OCI-M2 (cell line): ENCODE data around the gene FUOM.
"Not testable (repeated sequence)": the region's sequence is repeated elsewhere in the genome, so short reads cannot be mapped to it uniquely, and the experiment has no call there.

Experiments used
- DNase-seq: peaks from one replicate; lab custom pipeline; 2025; ENCODE audit not compliant: unreplicated experiment; lab: John Stamatoyannopoulos, UW

Gene FUOM

DNA sequence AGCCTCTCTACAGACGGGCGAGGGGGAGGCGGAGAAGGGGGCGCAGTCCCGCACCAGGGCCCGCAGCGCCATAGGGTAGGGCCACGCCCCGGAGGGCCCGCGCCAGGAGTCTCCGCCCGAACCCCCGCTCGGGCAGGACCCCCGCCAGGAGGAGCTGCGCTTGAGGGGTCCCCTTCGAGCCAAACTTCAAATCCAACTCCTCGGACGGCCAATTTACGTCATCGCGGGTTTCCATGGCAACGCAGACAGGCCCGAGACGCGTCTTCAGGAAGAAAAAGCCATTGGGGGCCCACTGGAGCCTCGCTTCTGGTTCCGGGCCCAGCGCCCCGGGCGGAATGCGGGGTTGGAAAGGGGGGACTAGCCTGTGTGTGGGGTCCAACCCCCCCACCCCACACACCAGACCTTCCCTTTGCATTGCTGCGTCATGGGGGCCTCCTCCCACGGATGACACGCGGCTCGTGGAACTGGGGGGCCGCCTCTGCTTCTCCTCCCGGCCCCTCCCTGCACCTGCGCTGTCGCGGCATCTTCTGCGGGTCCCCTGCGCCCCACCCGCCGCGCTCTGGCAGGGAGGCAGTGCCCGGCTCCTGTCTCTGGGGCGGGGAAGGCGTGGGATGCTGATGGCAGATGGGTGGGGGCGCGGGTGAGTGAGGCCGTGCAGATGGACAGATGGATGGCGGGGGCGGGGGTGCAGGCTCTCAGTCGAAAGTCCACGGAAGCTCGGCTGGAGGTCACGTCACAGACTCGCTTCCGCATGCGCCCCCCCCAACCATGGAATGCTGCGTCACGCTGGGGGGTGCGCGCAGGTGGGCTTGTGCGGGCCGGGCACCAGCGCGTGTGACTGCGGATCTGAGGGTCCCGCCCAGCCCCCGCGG, 22.3 kb downstream of the FUOM start:
- DNase-seq: no peak

DNA sequence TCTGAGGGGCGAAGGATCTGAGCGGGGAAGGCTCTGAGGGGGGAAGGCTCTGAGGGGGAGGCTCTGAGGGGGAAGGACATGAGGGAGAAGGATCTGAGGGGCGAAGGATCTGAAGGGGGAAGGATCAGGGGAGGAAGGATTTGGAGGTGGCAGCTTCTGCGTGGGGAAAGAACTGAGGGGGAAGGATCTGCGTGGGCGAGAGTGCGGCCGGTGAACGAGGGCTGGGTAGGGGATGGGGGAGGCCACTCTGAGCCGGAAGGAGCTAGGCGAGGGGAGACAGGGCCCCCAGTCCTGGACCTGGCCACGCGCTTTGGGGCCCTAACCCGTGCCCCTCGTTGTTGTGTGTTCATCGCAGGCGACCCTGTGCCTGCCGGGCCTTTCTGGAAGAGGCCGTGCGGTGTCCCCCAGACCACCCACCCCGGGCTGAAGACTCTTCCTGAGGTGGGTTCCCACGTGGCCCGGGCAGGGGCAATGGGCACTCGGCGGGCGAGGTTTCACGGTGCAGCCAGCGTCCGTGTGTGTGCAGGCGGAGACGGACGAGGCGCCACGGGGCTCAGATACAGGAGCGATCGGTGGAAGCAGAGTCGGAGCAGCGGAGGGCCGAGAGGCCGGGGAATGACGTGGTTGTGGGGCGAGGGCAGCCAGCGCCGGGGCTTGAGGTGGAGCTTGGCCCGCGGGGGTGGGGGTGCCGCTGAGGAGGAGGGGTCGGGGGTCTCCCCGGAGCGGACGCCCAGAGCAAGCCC, 23.1 kb downstream of the FUOM start:
- DNase-seq: no peak

DNA sequence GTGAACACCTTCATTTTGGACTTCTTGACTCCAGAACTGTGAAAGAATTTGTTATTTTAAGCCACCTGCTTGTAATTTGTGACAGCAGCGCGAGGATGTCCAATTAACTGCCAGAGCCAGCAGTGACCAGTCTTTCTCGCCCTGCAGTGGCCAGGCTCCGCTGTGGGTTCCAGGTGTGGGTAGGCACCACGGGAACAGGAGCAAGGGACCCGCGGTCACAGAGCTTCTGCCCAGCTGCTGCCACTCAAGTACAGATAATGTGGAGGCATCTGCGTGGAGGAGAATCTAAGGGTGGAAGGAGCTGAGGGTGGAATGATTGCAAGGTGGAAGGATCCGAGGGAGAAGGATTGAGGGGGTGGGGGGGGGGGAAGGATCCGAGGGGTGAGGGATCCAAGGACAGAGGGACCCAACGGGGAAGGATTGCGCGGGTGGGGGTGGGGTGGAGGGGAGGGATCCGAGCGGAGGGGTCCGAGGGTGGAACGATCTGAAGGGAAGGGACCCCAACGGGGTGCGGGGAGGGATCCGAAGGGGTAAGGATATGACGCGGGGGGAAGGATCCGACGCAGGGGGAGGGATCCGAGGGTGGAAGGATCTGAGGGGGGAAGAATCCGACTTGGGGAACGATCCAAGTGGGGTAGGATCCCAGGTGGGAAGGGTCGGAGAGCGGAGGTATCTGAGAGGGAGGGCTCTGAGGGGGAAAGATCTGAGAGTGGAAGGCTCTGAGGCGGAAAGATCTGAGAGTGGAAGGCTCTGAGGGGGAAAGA, 24.7 kb downstream of the FUOM start:
- DNase-seq: no peak

DNA sequence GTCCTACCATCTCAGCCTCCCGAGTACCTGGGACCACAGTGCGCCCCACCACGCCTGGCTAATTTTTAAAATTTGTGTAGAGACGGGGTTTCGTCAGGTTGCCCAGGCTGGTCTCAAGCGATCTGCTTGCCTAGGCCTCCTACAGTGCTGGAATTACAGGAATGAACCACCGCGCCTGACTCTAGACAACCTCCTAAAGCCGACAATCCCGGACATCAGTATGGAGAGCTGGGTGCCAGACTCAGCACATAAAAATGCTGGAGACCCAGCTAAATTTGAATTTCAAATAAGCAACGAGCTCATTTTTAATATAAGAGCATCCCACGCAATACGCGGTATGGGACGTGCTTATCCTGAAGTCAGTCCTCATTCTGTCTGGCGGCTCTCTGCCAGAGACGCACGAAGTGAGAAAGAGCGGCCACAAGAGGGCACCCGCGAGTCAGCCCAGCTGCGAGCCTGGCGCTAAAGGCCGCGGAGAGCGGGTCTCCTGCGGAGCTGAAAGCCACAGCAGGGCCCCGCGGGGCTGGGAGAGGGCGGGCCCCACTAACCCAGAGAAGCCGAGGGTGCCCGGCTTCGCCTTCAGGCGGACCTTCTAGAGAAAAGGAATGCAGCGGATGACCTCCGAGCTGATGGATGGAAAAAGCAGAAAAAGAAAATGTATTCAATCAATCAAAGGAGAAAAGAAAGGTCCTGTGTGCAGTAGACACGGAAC, 28.2 kb downstream of the FUOM start:
- DNase-seq: peak; percentile 53

DNA sequence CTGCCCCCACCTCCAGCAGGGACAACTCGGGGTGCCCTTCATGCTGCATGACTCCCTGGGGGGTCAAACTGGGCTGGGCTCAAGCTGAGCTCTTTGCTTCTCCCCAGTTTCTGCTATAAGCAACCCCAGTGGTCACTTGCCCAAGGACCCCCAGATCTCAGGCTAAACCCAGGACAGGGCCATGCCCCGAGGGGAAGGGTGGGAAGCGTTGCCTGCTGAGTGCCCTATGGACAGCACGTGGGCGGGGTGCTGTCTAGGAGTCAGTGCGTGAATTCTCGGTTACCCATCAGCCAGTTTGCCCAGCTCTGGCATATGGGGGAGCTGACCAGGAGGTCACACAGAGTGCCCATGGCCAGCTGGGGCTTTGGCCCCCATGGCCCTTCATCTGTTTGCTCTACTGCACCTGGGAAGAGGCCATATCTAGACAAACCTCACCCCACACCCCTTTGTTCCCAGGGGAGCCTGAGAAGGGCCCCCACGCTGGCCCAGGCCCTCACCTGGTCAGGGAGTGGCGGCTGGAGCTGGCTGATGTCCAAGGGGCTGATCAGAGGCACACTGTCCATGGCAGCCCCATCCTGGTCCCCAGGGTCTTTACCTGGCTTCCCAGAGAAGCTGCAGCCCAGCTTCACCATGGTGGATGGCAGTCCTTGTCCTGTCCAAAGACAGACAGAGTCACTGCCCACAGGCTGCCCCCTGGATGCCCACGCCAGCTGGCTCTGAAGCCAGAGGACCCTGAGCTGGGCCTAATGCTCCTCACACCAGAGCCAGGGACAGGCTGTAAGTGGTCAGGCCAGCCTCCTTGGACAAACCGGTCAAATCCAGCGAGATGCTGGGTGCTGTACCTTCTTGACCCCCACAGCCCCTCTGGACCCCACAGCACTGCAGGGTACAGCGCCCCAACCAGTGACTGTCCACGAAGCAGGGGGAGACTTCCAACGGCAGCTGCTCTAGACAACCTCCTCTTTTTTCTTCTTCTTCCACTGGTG, 29.2 kb downstream of the FUOM start:
- DNase-seq: no peak

DNA sequence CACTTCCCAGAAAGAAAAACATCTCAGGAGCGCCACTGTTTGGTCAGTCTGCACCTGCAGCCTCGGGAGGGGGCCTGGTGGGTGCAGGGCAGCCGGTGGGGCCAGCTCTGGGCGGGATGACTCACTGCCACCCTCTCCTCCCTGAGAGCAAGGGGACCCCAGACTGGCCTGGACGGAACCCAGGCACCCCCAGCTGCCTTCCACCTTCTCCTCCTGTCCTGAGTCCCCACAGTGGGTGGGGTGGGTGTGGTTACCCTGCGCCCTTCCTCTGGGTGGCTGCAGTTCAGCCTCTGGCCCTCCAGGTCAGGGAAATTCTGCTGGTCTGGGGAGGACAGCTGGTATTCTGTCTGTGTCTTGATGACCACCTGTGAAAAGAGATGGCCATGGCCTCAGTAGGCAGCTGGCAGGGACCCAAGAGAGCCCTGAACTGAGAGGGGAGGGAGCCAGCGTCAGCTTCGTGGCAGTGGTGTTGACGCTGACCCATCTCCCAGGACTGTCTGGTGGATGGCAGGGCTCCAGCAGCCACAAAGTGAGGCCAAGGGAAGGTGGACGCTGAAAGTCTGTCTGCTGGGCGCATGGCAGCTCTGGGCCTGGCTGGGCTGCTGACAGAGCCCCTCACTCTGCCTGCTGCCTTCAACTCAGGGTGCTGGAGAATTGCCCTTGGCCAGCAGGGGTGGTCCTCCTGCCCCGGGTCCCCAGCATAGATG, 30.0 kb downstream of the FUOM start:
- DNase-seq: no peak

DNA sequence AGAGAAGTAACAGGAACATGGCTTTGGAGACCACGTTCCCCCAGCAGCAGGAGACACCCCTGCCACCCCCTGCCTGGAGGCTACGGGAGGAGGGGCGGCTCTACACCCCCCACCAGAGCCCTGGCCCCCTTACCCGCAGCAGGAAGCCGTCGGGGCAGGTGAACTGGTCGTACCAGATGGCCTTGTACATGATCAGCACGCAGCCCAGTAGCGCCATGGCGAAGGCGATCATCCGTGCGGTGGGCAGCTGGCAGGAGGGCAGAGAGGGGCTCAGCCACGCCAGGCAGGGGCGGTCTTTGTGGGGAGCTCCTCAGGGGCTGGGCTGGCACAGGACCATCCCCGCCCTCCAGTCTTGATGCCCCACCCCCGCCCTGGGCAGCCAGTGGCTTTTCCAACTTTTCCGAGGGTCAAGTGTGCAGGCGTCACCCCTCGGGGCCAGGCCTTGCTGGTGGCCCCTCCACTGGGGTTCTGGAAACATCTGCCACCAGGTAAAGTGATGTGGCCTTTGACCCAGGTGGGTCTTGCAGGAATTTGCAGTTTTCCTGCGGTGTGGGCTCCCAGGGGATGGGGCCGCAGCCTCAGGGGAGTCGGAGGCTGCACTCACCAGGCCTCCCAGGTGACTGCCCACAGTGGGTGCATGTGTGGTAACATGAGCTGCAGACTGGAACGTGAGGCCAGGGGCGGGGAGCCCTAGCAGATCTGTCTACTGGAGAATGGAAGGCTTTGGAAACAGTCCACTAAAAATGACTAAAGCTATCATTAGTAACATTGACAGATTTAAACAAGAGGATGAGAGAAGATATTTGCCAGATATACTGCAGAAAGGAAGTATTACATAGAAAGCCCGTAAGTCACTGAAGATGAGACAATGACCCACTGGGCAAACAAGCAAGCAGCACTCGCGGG, 30.8 kb downstream of the FUOM start:
- DNase-seq: no peak

DNA sequence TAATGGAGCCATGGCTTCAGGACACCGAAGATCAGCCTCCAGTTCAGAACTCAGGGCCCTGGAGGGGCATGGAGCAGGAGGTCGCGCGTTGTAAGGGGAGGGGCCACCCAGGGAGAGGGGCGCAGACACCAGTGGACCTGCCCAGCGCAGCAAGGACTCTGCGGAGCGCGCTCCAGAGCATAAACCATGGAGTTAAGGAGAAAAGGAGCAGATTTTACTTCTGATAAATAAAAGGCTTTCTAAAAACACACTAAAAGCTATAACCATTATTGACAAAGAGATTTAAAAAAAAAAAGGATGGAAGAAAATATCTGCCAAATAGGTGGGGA, 31.6 kb downstream of the FUOM start:
- no peak for DNase-seq

DNA sequence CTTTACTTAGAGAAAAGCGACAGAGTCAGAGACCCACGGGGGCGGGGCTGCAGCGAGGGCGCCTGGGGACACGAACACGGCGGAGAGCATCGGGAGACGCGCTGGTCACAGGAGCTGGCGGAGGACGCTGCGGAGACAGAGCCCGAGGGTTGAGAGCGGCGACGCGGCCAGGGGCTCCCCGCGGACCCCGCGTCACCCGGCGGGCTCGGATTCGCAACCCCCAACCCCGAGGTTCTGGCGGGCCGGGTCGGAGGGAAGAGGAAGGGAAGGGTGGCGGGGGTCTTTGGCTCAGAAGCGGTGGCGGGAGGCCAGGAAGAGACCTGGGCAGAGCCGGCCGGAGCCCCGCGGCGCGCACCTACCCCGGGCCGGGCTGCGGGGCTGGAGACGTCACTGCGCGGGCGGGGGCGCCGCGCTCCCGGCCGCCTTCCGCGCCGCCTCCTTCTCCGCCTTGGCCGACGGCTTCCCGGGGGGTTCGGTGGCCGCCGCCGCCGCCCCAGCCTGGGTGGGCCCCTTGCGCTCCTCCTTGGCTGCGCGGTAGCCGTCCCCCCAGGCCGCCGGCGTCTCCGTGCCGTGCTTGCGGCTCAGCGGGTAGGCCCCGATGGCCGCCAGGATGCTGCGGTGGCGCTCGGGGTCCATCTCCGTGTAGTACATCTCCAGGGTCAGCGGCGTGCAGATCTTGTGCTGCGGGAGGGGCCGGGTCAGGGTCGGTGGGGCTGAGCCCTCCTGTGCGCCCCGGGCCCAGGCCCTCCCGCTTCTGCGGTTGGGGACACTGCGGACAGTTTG, 32.2 kb downstream of the FUOM start:
- no peak for DNase-seq

DNA sequence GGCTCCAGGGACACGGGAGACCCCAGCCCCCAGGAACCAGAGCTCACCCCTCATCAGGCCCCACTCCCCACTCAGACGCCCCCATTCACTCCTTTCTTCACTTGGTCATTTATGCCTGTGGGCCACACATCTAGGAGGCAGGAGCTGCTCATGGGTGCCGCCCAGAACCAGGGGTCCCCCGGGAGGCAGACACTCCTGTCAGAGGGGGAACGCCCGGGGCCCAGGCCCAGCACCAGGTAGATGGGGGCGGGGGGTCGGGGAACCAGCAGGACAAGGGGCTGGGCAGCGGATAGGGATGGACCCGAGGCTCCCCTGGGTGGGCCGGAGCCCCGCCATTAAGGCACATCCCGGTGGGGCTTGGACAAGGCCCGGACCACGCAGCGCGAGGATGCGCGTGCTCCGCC, 33.0 kb downstream of the FUOM start:
- no peak for DNase-seq

DNA sequence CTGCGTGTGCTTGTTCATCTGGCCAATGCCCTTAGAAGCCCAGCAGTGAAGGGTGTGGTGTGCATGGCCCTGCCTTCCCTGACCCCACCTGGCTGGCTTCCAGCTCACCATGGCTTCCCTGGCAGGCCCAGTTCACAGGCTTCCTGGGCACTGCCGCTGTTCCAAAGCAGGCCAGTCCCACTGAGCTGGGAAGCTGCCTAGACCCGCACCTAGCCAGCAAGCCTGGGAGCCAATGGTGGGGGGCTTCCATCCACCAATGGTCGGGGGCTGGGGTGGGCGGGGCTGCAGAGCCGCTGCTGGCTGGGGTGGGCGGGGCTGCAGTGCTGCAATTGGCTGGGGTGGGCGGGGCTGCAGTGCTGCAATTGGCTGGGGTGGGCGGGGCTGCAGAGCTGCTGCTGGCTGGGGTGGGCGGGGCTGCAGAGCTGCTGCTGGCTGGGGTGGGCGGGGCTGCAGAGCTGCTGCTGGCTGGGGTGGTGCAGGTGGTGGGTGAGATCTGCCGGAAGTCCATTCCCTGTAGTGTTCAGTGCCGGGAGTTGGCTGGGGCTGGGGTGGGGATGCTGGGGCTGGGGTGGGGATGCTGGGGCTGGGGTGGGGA, 33.5 kb downstream of the FUOM start:
- DNase-seq: no peak

DNA sequence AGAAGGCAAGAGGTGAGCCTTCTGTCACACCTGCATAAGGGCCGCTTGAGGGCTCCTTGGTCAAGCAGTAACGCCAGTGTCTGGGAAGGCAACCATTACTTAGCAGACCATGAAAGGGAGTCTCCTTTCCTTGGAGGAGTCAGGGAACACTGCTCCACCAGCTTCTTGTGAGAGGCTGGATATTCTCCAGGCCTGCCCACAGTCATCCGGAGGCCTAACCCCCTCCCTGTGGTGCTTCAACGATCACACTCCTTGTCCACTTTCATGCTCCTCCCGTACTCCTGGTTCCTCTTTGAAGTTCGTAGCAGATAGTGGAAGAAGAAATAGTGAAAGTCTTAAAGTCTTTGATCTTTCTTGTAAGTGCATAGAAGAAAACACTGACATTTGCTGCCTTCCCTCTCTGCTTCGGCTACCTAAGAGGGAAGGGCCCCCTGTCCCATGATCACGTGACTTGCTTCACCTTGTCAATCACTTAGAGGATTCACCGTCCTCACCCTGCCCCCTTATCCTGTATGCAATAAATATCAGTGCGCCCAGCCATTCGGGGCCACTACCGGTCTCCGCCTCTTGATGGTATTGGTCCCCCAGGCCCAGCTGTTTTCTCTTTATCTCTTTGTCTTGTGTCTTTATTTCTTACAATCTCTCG, 35.6 kb downstream of the FUOM start:
- DNase-seq: not testable (repeated sequence)

DNA sequence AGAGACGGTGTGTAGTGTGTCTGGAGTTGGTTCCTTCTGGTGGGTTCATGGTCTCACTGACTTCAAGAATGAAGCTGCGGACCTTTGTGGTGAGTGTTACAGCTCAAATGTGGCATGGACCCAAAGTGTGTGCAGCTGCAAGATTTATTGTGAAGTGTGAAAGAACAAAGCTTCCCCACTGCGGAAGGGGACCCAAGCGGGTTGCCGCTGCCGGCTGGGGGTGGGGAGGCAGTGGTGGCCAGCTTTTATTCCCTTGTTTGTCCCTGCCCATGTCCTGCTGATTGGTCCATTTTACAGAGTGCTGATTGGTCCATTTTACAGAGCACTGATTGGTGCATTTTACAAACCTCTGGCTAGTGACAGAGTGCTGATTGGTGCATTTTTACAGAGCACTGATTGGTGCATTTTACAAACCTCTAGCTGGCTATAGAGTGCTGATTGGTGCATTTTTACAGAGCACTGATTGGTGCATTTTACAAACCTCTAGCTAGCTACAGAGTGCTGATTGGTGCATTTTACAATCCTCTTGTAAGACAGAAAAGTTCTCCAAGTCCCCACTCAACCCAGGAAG, 36.9 kb downstream of the FUOM start:
- DNase-seq: not testable (repeated sequence)

DNA sequence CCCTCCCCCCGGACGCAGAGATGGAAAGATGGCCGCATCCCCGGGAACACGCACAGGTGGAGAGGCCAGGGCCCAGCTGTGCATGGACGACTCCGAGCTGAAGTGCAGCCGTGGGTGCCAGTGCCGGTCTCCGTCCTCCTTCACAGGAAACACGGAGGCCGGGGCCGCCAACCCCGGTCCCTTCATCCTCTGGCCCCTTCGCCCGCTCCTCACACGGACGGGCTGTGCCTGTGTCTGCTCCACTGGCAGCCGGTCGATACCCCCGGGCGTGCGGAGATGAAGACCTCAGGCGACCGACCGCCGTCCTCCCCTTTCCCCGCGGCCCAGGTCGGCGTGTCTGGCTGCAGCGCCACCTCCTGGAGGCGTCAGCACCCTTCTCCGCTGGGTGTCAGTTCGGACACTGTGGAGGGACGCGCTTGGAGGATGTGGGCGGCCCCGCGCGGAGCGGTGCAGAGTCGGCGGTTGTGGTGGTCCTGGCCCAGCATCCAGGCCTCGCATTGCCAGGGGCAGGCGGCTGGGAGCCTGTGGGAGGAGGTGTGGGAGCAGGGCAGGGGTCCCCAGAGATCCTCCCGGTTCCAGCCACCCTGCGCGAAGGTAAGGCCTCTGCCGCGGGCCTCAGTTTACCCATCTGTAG, 39.2 kb downstream of the FUOM start:
- DNase-seq: no peak

DNA sequence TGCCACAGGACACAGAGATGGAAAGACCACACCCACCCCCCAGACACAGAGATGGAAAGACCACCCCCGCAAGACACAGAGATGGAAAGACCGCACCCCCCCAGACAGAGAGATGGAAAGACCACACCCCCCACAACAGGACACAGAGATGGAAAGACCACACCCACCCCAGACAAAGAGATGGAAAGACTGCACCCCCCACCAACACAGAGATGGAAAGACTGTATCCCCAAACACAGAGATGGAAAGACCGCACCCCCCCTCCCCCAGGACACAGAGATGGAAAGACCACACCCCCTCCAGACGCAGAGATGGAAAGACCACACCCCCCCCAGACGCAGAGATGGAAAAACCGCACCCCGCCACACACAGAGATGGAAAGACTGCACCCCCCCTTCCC, 41.1 kb downstream of the FUOM start:
- DNase-seq: no peak

DNA sequence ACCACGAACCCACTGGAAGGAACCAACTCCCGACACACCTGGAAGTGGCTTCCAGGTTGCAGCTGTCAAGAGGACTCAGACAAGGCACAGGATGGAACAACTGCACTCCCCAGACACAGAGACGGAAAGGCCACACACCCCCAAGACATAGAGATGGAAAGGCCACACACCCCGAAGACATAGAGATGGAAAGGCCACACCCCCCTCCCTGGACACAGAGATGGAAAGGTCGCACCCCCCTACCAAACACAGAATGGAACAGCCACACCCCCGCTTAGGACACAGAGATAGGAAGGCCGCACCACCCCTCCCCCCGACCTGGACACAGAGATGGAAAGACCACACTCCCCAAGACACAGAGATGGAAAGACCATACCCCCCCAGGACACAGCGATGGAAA, 41.6 kb downstream of the FUOM start:
- DNase-seq: no peak
